Glomerular visceral epithelial cell (primary cell): ENCODE results near the gene CALR3.
"Not testable (repeated sequence)": the region's sequence is repeated elsewhere in the genome, so short reads cannot be mapped to it uniquely, and the experiment has no call there.

Experiments used
- DNase-seq: peaks from one replicate; pipeline ENCODE4 v3.0.0-alpha.2; 2016; ENCODE audit errors: extremely low spot score

The CALR3 gene

GRCh38 chr19:16524991-16525734 is 29.2 kb upstream of the CALR3 start:
- DNase-seq: no peak

DNA sequence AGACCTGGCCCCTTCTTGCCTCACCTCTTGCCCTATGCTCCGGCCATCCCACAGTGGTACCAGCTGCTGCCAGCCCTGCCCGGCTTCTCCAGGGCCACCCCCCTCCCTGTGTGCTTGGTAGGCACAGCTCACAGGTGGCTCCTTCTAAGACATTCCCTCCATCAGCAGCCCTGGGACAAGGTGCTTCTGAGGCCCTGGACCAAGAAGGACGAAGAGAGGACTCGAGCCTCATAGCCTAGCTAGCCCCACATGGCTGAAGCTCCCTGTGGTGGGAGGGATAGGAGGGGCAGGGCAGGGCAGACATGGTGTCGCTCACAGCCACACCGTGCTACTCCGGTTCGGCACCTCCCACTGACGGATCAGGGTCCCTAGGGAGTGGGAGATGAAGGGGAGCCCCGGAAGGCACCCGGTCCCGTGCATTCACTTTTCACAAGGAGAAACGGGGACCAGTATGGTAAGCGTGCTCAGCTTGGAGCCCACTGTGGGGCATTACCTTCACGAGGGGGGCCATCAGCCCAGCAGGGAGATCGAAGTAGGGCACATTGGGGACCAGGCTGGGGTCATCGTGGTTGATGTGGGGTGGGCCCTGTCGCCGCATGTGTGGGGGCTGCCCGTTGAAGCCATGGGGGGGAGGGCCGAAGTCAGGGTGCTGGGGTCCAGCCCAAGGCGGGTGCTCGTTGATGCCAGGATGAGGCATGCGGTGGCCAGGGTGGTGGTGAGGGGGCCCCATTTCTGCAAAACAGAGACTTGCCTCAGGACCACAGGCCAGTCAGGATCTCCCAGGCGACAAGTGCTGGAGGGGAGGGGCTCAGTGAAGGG is 26.8 kb upstream of the CALR3 start:
- no peak for DNase-seq

DNA sequence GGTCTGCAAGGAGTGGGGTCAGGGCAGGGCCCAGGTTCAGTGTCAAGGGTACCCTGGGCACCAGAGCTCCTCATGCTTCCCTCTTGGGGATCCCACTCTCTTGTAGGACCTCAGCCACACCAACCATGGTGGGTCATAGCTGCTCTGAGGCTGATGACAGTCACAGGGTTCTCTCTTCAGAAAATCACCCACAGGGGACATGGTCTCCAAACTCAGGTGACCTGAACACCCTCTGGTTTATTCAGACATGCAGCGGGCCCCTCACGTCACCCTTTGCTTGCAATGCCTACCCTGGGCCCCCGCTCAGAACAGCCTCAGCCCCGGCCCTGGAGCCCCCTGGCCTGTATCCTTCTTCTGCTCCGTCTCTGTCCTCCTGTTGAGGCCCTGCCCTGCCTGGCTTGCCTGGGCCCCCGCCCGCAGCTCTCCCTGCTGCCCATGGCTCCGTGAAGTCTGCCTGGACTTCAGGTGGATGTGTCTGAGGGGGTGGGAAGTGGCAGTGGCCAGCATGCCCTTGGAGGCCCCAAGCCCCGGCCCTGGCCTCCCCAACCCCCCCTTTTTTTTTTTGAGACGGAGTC is 25.8 kb upstream of the CALR3 start:
- DNase-seq: no peak

DNA sequence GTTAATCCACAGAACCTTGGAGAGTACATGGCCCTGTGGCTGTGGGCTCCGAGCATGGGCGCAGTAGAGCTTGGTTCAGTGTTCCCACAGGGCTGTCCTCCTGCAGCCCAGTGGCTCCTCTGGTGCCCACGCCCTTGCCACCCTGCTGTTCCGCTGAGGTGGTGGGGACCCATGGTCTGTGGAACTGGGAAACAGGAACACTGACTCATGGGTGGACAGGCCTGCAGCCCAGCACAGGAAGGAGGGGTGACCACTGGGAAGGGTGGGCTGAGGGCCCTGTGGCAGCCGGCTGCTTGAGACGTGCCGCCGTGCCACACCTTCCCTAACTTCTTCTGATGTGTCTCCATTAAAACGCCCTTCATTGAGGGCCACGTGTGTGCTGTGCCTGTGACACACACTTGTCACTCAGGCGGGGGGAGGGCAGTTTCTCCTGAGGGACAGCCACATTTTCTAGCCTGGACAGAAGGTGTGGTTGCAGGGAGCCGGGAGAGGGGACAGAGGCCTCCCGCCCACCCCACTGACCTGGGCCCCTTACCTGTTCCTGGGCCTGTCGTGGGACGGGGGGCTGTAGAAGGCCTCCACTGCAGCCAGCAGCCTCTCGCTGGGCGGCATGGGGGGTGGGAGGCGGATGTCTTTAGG is 25.1 kb upstream of the CALR3 start:
- no peak for DNase-seq

GRCh38 chr19:16520074-16520973 is 24.4 kb upstream of the CALR3 start:
- DNase-seq: no peak

- DNase-seq: no peak
Measured at GRCh38 chr19:16519230-16519687, 23.3 kb upstream of the CALR3 start.

GRCh38 chr19:16518483-16519229 is 22.7 kb upstream of the CALR3 start:
- no peak for DNase-seq

DNA sequence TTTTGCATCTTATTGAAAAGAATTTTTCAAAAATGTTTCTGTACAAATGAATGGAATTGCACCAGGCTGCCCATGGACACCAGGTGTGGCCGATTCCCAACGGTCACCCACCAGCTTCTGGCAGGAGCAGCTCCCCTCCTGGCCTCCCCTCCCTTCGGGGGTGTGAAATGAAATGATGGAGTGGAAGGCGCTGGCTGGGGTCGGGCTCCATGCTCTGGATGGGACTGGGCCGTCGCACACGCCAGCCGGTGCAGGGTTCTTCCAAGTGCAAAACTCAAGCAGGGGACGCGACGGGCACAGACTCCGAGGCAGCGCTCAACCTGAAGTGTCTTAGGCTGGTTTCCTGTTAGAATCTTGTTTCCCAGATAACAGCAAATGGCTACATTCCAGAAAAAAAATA is 22.1 kb upstream of the CALR3 start:
- no peak for DNase-seq

DNA sequence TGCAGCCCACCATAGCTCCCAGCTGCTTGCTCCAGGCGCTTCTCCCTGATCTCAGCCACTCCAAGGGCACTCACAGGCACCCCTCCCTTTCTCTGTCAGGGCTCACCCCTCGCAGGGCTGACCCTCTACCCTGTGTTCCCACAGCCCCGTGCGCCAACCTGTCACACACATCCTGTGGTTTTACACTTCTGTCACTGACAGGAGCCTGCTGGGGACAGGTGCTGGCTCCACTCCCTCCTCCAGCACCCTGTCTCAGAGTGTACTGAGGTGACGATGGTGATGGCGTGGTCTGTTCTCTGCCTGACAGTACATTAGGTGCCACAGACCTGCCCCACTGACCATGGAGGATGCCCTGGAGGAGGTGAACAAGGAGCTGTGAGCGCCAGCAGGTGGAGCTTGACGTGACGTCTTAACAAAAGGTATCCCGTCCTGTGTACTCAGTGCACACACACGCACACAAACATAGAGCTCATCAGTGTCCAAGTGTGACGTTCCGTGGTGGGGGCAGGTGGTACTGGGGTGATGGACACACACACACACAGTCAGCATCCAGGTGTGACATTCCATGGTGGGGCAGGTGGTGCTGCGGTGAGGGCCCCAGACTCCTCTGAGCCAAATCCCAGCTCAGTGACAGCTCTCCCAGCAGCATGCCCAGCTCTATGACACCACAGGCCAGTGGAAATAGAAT is 21.1 kb upstream of the CALR3 start:
- DNase-seq: no peak

- no peak for DNase-seq
Measured at GRCh38 chr19:16516381-16516780, 20.4 kb upstream of the CALR3 start.

- DNase-seq: no peak
Measured at GRCh38 chr19:16514383-16515019, 18.5 kb upstream of the CALR3 start.

DNA sequence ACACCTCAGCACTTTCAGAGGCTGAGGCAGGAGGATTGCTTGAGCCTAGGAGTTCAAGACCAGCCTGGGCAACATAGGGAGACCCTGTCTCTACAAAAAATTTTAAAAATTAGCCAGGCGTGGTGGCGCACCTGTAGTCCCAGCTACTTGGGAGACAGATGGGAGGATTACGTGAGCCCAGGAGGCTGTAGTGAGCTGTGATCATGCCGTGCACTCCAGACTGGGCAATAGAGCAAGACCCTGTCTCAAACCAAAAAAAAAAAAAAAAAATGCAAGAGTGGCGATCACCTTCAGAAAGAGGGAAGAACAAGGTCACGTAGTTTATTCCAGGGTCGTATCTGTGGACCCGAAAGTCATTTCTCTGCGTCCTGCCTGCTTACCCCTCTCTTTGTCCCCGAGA is 16.6 kb upstream of the CALR3 start:
- not testable (repeated sequence) for DNase-seq

DNA sequence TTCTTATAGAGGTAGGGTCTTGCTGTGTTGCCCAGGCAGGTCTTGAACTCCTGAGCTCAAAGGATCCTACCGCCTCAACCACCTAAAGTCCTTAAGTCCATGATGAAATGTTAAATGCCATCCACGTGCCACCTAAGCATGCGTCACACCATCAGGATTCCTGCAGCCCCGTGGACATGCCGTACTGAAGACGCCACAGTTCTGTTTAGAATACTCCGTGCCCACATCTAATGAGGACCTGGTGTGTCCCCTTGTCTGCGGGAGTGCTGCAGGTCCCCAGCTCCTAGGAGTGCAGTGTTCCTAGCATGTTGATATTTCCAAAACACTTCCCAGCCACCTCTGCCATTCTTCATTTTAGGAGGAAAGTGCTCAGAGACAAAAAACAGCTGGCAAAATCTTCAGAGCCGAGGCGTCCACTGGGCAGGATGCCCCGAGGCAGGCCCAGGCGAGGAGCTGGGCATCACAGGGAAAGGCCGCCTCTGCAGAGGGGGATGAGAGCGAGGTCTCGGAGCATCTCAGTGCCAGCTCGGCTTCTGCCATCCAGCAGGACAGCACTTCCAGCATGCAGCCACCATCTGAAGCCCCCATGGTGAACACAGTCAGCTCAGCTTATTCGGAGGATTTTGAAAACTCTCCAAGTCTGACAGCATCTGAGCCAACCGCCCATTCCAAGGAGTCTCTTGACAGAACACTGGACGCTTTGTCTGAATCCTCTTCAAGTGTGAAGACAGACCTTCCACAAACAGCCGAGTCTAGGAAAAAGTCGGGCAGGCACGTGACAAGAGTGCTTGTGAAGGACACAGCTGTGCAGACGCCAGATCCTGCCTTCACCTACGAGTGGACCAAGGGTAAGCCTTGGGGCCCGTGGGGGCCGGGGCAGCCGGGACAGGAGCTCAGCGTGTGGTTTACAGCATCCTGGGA is 13.4 kb upstream of the CALR3 start:
- no peak for DNase-seq

GRCh38 chr19:16508546-16508945 is 12.6 kb upstream of the CALR3 start:
- no peak for DNase-seq

- DNase-seq: no peak
Measured at GRCh38 chr19:16506961-16507360, 11.0 kb upstream of the CALR3 start.

DNA sequence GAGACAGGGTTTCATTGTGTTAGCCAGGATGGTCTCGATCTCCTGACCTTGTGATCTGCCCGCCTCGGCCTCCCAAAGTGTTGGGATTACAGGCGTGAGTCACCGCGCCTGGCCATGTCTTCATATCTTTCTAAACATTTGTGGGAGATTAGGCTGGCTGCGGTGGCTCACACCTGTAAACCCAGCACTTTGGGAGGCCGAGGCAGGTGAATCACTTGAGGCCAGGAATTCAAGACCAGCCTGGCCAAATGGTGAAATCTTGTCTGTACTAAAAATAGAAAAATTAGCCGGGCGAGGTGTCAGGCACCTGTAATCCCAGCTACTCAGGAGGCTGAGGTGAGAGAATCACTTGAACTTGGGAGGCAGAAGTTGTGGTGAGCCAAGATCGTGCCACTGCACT is 10.2 kb upstream of the CALR3 start:
- DNase-seq: not testable (repeated sequence)

DNA sequence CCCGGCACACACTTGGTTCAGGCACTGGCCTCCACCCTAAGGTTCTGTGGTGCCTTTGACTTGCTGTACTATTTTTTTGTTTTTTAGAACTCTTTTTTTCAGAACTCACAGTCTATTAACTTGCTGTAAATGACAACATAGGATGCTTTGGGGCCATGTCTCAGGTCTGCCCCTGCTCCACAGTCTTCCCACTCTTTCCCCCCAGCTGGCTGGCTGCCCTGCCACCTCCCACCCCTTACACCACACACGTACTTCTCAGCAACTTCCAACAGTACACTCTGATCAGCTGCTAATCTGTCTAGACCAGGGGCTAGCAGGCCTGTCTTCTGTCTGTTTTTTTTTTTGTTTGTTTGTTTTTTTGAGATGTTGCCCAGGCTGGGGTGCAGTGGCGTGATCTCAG is 8.3 kb upstream of the CALR3 start:
- no peak for DNase-seq

- DNase-seq: no peak
Measured at GRCh38 chr19:16497837-16498236, 1.9 kb upstream of the CALR3 start.
